ENCODE results near the gene KIF5C.

Gene KIF5C

DNA sequence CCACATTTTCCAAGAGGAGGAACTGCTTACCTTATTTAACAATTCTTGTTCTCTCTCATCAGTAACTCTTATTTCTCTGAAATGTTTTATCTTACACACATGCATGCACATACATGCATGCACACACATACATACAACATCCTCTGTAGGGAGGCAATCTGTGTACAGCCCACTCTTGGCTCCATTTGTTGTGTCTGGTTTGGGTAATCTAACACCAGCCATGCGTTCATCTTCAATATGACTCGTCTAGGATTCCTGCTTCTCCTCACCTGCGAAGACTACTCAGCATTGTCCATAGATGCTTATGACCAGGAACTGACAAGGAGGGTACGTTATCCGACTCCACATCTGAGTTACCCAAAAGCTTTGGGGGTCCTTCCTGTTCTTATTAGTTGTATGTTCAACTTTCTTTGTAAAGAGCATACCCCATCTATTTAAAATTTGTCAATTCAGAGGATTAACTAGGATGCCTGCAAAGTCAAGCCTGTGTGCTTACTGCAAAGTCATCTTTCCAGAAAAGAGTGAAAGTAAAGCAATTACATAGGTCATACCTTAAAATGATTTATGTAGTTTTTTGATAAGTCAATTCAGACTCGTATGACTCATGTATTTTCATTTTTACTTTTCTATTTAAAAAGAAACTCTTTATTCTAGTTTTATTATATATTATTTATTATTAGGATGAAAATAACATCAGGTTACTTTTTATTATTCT is 181.7 kb downstream of the KIF5C start:
- no peak for DNase-seq

DNA sequence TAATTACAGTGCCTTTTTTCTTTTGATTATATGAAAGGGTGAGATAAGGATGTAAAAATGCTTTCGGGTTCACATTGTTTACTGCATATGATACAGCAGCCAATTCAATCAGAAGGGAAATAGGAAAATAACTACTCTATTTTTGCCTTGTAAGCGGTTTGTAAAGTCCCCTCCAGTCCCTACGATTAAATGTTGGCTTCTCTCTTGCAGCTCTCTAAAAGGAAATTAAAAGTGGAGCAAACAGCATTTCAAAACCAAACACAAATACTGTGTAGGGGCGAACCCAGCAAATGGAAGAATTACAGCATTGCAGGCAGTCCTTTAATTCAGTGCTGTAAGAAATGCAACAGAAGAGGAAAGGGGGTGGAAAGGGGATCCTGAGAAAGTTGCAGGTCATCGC is 182.4 kb downstream of the KIF5C start:
- DNase-seq, result no peak

DNA sequence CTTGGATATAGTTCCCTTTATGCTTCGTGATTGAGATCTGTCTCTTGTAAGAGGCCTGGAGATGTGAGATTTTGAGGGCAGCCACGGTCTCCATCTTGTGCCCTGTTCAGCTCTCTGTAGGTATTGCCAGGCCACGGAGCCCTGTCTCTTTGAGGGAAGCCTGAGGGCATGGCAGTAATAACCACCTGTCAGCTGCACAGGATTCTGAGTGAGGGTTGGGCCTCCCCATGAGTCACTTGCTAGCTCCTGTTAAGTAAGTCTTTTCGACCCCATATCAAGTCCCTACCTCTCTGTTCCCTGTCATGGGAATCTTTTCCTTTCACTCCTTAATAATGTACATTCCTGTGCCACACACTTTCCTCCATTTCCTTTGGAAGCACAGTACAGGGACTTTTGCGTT is 183.9 kb downstream of the KIF5C start:
- no peak for DNase-seq

DNA sequence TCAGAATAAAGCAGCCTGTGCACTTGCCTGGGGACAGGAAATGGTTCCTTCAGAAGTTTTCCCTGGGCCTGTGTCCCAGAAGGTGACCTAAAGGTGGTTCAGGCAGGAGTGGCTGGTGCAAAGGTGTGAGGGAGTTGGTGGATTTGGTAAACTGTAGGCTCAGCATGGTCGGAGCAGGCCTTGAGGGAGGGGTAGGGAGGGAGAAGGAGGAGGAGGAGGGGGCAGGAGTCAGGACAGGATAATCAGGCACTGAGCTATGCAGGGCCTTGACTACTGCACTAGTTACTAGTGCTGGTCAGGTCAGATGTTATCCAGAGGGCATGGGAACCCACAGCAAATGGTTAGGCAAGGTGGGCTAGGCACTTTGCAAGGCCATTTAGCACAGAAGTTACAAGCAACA is 184.8 kb downstream of the KIF5C start:
- no peak for DNase-seq

DNA sequence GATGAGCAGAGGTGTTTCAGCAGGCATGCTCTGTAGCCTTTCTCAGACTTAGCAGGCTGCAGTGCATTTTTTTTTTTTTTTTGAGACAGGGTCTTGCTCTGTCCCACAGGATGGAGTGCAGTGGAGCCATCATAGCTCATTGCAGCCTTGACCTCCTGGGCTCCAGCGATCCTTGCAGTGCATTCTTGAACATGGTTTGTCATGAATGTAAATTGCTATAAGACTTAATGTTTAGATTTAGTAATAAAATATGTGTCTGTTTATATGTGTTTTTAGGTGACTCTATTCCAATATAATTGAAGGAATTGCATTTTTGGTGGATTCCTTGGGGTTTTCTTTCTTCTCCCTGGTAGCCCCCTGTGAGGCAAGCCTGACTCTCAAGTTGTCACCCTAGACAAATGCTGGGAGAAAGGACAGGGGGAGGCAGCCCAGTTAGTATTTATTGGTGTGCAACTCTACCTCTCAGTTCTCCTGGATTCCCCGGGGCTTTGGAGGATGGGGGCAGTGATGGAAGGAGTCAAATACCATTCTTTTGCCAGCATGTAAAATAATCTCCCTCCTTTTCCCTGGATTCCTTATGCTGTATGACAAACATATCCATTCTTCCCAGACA is 186.2 kb downstream of the KIF5C start:
- DNase-seq, result no peak

DNA sequence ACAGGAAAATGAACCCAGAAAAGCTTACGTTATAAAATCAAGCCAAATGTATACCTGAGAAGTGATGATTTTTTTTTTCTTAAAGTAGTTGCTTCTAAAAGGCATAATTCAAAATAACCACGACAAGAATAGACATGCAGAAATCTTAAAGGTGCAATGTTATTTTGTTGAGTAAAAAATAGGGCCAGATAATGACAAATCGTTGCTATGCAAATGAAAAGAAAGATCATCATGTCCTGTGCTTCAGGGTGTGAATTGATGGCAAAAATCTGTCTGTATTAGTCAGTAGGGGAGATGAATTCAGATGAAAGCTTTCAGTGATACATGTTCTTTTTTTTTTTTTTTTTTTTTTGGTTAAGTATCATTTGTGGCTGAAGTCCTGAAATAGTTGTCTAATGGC is 187.5 kb downstream of the KIF5C start:
- no peak for DNase-seq

DNA sequence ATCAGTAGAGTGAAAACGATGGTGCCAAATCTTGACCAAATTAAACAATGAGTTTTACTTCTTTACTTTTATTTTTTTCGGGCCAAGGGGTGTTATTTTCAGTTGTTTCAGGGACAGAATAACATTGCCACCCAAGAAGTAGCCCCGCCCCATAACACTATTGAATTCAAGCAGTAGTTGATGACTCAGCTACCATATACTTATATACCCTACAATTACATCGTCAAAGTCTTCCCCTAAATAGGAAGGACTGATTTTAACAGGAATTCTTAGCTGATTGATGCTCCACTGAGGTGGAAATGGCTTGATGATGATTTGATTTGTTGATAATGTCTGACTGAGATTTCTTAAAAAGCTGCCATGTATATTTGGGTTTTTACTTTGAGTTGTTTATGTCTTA is 188.2 kb downstream of the KIF5C start:
- no peak for DNase-seq

DNA sequence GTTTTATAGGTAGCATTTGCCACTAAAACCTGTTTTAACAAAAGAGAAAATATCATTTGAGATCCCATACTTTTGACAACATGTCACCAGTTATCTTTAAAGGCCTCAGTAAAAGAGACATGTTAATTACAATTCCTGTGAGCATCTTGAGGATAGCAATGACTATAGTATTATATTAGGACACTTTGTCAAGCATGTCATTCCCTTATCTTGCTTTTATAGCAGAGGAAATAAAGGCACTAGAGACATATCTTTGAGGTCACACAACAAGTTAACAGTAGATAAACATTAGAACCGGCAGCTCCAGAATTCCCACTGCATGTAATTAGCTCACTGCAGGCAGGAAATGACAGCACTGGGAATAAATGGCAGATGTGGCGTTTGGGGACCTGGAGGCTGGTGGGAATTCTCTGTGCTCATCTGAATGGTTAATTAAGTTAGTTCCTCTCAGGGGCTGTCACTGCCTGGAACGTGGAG is 189.4 kb downstream of the KIF5C start:
- no peak for DNase-seq

DNA sequence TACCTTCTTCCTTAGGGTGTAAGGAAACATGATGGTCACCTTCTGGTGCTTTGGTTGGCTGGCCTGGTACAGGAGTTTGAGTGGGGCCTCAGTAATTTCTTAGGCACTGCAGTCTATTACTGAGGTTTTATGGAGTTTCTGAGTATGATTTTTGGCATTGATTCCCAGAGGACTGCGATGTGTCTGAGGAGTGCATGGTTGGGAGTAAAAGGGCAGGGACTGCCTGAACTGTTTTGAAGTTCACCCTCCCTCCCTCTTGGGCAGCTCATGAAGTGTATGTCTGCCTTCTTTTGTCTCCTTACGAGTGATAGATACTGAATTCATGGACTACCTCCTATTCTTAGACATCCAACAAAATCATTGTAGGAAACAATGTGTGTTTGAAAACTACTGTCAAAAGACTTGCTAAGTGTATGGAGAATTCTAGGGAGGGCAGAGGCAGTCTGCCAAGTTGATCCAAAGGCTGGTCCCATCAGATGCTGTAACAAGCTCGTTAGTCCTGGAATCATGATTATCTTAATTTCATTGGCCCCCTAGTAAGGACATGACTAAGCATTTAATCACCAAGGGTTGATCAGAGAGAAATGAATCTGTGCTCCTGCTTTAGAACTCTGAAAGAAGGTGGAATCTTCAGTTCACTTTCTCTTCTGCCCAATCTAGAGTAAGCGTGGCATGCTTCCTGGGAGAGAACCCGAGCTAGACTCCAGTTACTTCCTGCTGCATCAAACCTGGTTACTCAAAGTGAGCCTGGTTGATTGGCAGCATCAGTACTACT is 190.0 kb downstream of the KIF5C start:
- no peak for DNase-seq

DNA sequence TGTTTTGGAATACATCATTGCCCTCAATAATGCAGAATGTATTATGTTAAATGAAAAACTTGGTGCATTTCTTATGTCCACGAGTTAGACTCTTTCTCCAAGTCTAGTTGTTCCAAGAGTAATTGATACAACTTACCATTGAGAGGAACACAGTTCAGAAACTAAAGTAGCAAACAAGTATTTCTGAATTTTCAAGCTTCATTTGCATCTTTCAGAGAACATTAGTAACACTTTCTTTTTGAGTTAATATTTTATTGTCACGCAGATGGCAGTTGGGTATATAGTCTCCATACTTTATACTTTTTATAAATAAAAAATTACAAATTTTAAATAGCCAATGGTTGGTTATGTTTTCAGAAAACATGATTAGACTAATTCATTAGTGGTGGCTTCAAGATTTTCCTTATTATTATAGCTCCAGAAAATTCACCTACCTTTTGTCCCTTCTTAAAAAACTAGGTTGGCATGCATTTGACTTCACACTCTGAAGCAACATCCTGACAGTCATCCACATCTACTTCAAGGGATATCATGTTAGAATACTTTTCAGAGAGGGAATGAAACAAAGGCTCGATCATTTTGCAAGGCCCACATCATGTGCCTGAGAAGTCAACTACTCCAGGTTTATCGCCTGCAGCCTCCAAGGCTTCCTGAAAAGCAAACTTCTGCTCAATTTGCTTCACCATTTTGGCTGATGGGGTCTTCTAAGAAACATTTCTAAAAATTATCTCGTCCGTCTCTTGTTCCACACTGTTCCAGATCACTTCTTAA is 193.4 kb downstream of the KIF5C start:
- no peak for DNase-seq

DNA sequence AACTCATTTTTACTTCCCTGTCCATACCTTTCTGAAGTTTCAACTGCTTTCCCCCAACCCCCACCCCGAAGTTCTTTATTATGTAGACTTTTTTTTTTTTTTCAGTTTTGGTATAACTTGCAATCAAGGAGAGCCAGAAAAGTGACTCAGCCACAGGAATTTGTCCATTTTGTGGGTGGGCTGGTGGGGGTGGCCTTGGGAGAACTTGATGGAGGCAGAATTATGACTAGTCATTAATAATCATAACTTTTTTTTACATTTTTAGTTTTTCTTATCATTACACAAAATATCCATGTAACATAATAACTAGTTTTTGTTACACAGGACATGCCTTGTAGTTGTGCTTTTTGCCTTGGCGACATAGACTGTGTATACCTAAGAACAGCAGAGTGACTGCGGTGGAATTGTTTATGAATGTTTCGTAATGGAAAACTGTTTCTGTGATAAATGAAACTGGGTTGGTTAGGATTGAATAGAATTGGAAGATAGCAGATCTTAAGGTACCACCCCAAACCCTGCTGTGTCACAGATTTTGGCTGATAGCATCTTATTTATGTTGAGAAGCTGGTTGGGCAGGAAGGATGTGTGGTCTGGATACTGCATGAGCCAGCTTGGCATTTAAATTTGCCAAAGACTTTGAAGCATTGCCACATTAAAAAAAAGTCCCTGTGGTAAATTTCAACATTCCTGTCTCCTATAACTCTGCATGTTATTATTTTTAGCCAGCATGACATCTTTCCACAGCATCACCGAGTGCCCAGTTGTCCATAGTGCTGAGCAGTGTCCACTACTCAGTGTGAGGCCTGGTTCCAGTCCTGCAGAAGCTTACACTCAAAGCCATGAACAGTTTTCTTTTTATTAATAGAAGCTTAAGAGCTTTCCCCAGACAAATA is 194.2 kb downstream of the KIF5C start:
- DNase-seq, result peak; percentile 39

DNA sequence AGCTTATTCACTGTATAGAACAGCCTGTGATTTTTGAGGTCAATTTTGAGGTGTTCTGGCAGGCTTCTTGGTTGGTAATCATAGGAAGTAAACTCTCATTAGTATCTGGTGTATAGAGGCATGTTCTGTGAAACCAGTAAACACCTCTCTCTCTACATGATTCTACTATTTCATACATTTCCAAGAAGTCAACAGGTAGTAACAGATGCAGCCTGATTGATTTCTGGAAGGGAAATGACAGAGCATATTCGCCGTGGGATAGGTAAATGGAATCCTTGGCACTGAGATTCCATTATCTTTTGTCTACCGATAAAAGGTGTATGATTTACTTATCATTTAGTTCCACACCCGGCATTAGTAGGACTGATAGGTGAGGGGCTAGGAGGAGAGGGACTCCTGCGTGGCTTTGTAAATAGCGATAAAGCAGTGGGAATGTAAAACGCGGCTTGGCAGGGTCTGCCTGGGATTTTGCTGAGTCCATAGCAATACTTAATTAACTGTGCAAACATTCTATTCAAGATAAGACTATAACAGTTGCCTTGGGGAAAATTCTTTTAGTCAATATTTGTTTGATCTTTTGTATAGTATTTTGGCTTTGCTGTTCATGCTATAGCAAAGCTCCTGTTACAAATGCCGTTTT is 195.8 kb downstream of the KIF5C start:
- DNase-seq, result no peak

DNA sequence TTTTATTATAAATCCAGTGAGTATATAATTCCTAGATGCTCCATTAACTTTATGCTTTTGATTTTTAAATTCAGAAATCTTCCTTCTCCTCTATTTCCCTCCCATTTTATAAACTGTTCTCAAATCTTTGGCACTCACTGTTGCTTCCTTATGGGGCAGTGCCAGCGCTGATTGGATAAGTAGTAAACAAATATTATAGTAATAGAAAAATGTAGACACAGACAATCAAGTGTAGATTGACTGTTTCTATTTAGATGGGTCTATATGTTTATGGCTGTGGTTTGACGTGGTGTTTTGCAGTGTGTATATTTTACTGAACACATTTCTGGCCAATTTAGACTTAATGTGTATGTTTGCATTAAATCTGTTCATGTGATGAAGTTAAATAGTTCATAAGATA is 200.1 kb downstream of the KIF5C start:
- DNase-seq, result no peak

DNA sequence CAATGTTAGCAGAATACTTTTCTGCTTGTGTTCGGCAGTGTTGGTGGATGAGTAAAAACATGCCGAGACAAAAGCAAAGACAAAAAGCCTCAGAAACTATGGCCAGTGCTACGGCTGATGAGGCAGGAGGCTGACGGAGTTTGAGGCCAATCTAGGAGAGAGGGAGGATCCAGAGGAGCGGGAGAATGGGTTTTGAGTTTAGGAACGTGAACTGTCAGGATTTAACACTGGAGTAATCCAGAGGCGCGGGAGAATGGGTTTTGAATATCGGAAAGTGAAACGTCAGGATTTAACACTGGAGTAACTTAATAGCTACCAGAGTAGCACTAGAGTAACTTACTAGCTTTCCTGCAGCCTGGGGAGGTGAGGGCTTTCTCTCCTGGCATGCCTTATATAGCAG is 200.8 kb downstream of the KIF5C start:
- no peak for DNase-seq

Data from GDM1 (cell line).